HG02938 (cell line): Measurements from ENCODE around the gene PRR23A.
"Not testable (repeated sequence)": the region's sequence is repeated elsewhere in the genome, so short reads cannot be mapped to it uniquely, and the experiment has no call there.

Experiments used
- ATAC-seq: cut with Tn5 transposase; IDR thresholded peaks from one replicate; pipeline ENCODE4 v1.9.1; 2021; ENCODE audit warnings: mild to moderate bottlenecking, moderate library complexity; ENCODE audit not compliant: unreplicated experiment

Gene PRR23A

DNA sequence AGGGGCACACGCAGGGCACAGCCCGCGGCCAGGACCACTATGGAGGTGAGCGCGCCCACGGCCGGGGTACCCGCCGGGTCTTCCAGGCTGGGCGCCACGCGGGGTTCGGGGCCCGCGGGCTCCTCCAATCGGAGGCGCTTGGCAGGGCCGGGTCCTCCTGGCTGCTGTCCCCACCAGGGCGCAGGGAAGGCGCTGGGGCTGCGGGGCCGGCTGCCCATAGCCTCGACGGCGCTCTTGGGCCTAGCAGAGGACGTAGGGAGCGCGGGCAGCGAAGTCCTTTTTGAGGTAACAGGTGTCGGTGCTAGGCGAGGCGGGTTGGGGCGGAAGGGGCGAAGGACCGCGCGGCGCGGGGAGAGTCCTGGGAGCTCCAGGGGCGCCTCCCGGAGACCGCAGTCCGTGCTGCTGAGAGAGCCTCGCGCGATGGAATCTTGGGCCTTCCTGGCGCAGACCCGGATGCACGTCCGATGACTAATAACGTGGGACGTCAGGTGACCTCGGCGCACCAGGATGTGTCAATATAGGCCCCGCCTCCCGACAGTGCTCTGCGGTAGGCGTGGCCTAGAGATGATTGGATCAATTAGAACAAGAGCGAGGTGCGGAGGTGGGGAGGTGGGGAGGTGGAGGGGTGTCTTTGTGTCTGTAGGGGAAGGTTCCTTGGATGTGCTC, at the start of gene PRR23A:
Gene PRR23A, minus strand, starts transcription at position 218 of the 666 bp plus-strand sequence. Its CDS starts 0 bp downstream, at position 218.
- ATAC-seq = no peak

- no peak for ATAC-seq
Observed at GRCh38 chr3:139052802-139053600, 46.9 kb upstream of the PRR23A start.

GRCh38 chr3:139044366-139045210, 38.5 kb upstream of the PRR23A start, which contains the start of gene PRR23C:
TSS of gene PRR23C (minus strand) at chr3:139044892. CDS start at chr3:139044620, 272 bp downstream.
- no peak for ATAC-seq

- no peak for ATAC-seq
Observed at GRCh38 chr3:139043554-139044365, 37.7 kb upstream of the PRR23A start.

DNA sequence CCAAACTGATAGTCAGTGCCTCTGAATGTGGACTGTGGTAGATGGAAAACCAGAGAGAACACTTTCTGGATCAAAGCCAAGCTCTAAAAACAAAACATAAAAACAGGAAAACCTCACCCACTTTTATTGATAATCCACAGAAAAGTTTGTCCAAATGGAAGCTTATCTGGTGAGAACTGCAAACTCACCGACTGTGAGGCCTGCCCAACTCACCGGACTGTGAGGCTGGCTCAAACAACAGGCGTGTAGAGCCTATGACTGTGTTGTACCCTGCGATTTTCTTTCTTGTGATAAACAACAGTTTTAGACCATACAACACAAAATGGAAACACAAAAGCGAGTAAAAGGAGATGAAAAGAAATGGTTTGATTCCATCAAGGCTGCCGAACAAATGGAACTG, 31.4 kb upstream of the PRR23A start:
- no peak for ATAC-seq

- no peak for ATAC-seq
Observed at GRCh38 chr3:139032326-139033002, 26.4 kb upstream of the PRR23A start.

DNA sequence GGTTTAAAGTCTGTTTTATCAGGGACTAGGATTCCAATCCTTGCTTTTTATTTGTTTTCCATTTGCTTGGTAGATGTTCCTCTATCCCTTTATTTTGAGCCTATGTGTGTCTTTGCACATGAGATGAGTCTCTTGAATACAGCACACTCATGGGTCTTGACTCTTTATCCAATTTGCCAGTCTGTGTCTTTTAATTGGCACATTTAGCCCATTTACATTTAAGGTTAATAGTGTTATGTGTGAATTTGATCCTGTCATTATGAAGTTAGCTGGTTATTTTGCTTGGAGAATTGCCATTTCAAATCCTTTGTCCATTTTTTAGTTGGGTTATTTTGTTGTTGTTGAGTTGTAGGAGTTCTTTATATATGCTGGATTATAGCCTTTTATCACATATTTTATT, 24.5 kb upstream of the PRR23A start:
- ATAC-seq = not testable (repeated sequence)

GRCh38 chr3:139024968-139025367, 18.9 kb upstream of the PRR23A start:
- no peak for ATAC-seq

GRCh38 chr3:139020868-139021234, 14.8 kb upstream of the PRR23A start, which contains the start of gene PRR23B:
TSS of gene PRR23B (minus strand) at chr3:139020926. CDS start at chr3:139020661, 265 bp downstream.
- no peak for ATAC-seq

GRCh38 chr3:139020036-139020867, 14.2 kb upstream of the PRR23A start:
- no peak for ATAC-seq

GRCh38 chr3:139016430-139017048, 10.5 kb upstream of the PRR23A start:
- ATAC-seq = no peak

GRCh38 chr3:139005356-139005993, 593 bp downstream of the PRR23A start:
- ATAC-seq = no peak

DNA sequence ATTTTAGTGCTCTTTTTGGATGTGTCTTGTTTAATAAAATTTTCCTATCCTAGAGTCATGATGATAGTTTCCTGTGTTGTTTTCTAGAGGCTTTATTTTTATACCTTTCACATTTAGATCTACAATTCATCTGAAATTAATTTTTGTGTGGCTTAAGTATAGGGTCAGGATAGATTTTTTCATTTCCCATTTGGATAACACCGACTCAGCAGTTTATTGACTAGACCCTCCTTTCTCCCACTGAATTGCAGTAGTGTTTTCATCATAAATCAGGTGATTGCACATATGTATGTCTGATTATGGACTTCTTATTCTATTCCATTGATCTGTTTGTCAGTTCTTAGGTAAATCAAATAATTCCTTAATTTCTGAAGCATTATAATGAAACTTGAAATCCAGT, 10.4 kb downstream of the PRR23A start:
- ATAC-seq = no peak

DNA sequence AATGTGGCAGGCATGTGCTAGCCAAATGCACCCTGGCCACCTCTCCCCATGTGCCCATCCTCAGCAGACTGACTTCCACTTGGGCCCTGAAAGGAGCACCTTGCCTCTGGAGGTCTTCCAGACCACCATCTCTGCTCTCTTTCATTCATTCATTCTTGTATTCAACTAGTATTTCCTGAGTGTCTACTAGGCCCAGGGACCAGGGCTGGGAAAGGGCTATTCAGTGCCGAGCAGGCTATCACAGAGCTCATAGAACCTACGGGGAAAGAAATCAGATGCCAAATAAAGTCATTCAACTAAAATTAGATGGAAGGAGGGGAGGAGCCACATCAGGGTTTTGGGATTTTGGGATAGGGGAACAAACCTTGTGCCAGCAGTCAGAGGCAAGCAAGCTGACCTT, 18.9 kb downstream of the PRR23A start:
- ATAC-seq = no peak

DNA sequence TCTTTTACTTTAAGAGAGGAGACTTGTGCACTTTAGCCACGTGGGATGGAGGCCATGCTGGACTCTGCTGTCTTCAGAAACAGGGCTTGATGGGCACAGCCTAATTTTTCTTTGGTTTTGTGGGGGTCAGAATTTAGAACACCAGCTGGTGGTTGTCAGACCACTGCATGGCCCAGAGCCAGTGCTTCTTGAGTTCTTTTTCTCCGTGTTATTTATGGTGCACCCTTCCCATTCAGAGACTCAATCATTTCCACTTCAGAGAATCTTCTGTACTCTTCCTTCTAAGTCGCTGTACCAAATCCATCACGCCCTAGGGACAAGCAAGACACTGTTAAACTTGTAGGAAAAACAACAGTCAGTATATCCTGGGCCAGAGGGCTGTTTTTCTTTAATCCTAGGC, 20.1 kb downstream of the PRR23A start:
- no peak for ATAC-seq

GRCh38 chr3:138984816-138985215, 21.3 kb downstream of the PRR23A start:
- ATAC-seq = no peak

- no peak for ATAC-seq
Observed at GRCh38 chr3:138976047-138976446, 30.0 kb downstream of the PRR23A start.

GRCh38 chr3:138975351-138975750, 30.7 kb downstream of the PRR23A start:
- ATAC-seq = no peak
